ENCODE measurements around the gene ARPP21.

DNA sequence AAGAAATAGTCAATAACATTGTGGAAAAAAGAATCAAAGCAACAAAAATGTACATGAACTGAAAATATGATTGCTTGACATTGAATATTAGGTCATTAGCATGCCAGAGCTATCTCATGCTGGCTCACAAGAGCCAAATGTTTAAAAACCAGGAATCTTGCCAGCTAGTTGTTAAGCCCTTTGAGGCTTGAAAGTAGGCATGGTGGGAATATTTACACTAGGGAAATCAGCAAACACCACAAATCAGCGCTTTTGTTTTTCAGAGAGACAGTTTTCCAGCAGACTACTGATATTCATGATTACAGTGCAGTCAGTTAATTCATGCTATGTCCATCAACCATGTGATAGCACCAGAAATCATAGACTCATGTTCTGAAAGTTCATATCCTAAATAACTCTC is 144.8 kb downstream of the ARPP21 start:
- TF ChIP-seq, protein P1, sequence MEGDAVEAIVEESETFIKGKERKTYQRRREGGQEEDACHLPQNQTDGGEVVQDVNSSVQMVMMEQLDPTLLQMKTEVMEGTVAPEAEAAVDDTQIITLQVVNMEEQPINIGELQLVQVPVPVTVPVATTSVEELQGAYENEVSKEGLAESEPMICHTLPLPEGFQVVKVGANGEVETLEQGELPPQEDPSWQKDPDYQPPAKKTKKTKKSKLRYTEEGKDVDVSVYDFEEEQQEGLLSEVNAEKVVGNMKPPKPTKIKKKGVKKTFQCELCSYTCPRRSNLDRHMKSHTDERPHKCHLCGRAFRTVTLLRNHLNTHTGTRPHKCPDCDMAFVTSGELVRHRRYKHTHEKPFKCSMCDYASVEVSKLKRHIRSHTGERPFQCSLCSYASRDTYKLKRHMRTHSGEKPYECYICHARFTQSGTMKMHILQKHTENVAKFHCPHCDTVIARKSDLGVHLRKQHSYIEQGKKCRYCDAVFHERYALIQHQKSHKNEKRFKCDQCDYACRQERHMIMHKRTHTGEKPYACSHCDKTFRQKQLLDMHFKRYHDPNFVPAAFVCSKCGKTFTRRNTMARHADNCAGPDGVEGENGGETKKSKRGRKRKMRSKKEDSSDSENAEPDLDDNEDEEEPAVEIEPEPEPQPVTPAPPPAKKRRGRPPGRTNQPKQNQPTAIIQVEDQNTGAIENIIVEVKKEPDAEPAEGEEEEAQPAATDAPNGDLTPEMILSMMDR (conservative IDR thresholded peaks at IDR 0.05; ENCODE audit: low read depth, low read length): no peak
- TF ChIP-seq EZH2 (IDR thresholded peaks at IDR 0.05; ENCODE audit: low read length, unreplicated experiment): no peak
